Urinary bladder (tissue), 4 donors: ENCODE results near the gene SCTR. TPM values are rescaled to one million over a fixed set of nuclear protein-coding genes. Genes with fewer than 3 reads are reported as not detected.

Source experiments
- DNase-seq: peaks from one replicate; pipeline ENCODE4 v3.0.0-alpha.2; 2015; ENCODE audit errors: extremely low spot score
- H3K27ac ChIP-seq: one replicate; pipeline ENCODE4 v1.5.1; 2013; ENCODE audit warnings: low read depth, mild to moderate bottlenecking, moderate library complexity
- H3K36me3 ChIP-seq: one replicate; pipeline ENCODE4 v1.6.1; 2013; ENCODE audit warnings: mild to moderate bottlenecking, moderate library complexity; ENCODE audit not compliant: insufficient read depth
- H3K4me1 ChIP-seq: one replicate; pipeline ENCODE4 v1.6.1; 2013; ENCODE audit warnings: mild to moderate bottlenecking, moderate library complexity; ENCODE audit not compliant: insufficient read depth
- H3K4me3 ChIP-seq: one replicate; pipeline ENCODE4 v1.5.1; 2013; ENCODE audit warnings: low read depth, low read length
- WGBS: extraction: QIAGEN DNeasy Blood & Tissue Kit; methylation state at CpG from one replicate; pipeline ENCODE4 v1.1.7; 2013; 5-methylcytosine and 5-hydroxymethylcytosine counted together
- polyA plus RNA-seq: library from polyadenylated mRNA; stranded (reverse); fragments of 200-250 nt; gene quantifications from one replicate; pipeline ENCODE4 v1.2.3, GENCODE V29; 2013
- total RNA-seq: library from RNA; depleted of rRNA; stranded (reverse); fragments of >200 nt; gene quantifications from one replicate; pipeline ENCODE4 v1.2.3, GENCODE V29; 2014
- donor health status: healthy with polysubstance abuse.
- donor health status: healthy.

Gene SCTR
- total RNA-seq (not detected), polyA plus RNA-seq (not detected)

DNA sequence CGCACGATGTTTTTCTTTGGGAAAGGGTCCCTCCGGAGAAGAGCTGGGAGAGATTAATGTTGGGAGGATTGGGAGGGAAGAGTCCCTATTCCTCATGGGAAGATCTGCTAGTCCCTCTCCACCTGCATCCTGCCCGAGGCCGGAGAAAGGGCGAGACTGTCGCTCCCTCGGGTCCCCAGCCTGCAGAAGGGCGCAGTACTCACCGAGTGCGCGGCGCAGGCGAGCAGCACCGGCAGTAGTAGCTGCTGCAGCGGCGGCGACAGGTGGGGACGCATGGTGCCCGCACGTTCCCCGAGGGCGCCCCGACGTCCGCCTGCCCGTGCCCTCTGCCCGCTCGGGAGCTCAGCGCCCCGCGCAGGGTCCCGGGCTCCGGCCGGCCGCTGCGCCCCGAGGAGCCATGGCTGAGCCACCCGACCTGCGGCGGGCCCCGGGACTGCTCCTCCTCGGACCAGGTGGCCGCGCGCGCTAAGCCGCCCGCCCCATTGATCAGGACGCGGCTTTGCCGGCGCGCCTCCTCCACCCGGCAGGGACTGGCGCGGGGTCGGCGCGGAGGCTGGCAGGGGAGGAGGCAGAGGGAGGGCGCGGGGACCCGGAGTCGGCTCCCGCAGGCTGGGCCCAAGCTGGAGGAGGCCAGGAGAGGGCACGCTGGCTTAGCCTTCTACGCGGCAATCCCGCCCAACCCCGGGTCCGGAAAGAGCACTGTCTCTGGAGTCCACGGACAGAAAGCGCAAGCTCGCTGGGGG lies at the start of gene SCTR:
SCTR (minus strand) TSS at position 532 of the 743 bp plus-strand sequence; CDS start at position 275, 257 bp downstream.
- Histone ChIP-seq H3K4me3 (no peak within 1 kb of the TSS), H3K4me1 (no peaks in the 10 kb centered on the region), H3K36me3 (no peaks in the 10 kb centered on the region), H3K27ac (no peak within 1 kb of the TSS)
- DNase-seq: no peak
- WGBS: 6% methylated on average over 74 of the region's 74 CpGs

GRCh38 chr2:119567292-119567691 lies 43.0 kb upstream of the SCTR start:
- DNase-seq: no peak

DNA sequence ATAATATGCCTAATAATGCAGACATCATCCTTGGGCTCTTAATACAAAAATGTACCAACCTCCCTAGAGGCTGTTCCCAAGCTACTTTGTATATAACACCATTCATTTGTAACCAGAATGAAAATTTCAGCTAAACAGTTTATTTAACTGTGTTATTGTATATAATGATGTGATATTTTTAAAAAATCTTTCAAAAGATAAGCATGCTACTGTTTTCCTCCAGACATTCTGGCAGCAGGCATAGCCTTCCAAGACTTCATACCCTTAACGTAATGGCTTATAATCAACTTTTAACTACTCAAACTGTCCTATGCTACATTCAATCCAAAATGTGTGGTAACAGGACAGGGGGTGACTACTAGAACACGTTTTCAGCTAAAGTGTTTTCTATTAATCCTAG lies 41.2 kb upstream of the SCTR start:
- DNase-seq: no peak
- no peaks in the 10 kb centered on the region for H3K36me3 ChIP-seq
- no peak overlapping the region for H3K27ac ChIP-seq
- H3K4me1 ChIP-seq: no peaks in the 10 kb centered on the region
- 45% methylated on average over 2 of the region's 2 CpGs for WGBS
- H3K4me3 ChIP-seq: no peak overlapping the region

More at GRCh38 chr2:119567292-119567691, 43.0 kb upstream of the SCTR start:
- H3K4me1 ChIP-seq: no peaks in the 10 kb centered on the region
- no peak overlapping the region for H3K4me3 ChIP-seq
- no peak overlapping the region for H3K27ac ChIP-seq
- no peaks in the 10 kb centered on the region for H3K36me3 ChIP-seq

GRCh38 chr2:119553687-119554344 lies 29.5 kb upstream of the SCTR start:
- WGBS: 81% methylated on average over 7 of the region's 7 CpGs
- Histone ChIP-seq H3K27ac (no peak overlapping the region), H3K4me3 (no peak overlapping the region), H3K4me1 (no peaks in the 10 kb centered on the region), H3K36me3 (no peaks in the 10 kb centered on the region)
- DNase-seq: no peak

- H3K4me3 ChIP-seq: no peak overlapping the region
- no peak for DNase-seq
- H3K27ac ChIP-seq: no peak overlapping the region
- H3K36me3 ChIP-seq: no peaks in the 10 kb centered on the region
- no peaks in the 10 kb centered on the region for H3K4me1 ChIP-seq
- WGBS: 87% methylated on average over 3 of the region's 3 CpGs
These were observed 28.6 kb upstream of the SCTR start for GRCh38 chr2:119552902-119553301.

GRCh38 chr2:119550856-119551255 lies 26.6 kb upstream of the SCTR start:
- Histone ChIP-seq H3K36me3 (no peaks in the 10 kb centered on the region), H3K4me3 (no peak overlapping the region), H3K4me1 (no peaks in the 10 kb centered on the region), H3K27ac (no peak overlapping the region)
- 86% methylated on average over 1 of the region's 1 CpG for WGBS
- no peak for DNase-seq

- WGBS: 91% methylated on average over 2 of the region's 2 CpGs
- DNase-seq: no peak
These were observed 26.1 kb upstream of the SCTR start for GRCh38 chr2:119550346-119550745.

DNA sequence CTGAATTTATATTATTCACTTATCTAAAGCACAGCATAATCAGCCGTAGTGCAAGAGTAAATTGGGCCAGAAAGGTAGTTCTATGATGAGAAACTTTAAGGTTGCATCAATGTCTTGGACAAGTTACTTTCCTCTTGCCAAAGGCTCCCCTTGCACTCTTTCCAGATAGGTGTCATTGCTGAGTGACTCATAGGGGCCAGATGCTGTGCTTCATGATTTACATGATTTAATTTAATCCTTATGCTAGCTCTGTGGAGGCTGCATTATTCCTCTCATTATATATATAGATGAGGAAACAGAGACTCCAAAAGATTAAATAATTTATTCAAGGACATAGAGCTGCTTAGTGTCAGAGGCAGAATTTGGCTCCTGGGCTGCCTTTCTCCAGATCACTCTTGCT lies 25.0 kb upstream of the SCTR start:
- 57% methylated on average over 1 of the region's 1 CpG for WGBS
- H3K4me3 ChIP-seq: no peak overlapping the region
- H3K4me1 ChIP-seq: no peaks in the 10 kb centered on the region
- no peak overlapping the region for H3K27ac ChIP-seq
- H3K36me3 ChIP-seq: no peaks in the 10 kb centered on the region
- DNase-seq: no peak

More at GRCh38 chr2:119550346-119550745, 26.1 kb upstream of the SCTR start:
- Histone ChIP-seq H3K27ac (no peak overlapping the region), H3K4me3 (no peak overlapping the region), H3K36me3 (no peaks in the 10 kb centered on the region), H3K4me1 (no peaks in the 10 kb centered on the region)

GRCh38 chr2:119548516-119549120 lies 24.3 kb upstream of the SCTR start:
- no peak overlapping the region for H3K4me3 ChIP-seq
- 72% methylated on average over 2 of the region's 2 CpGs for WGBS
- H3K27ac ChIP-seq: no peak overlapping the region
- no peak for DNase-seq
- no peaks in the 10 kb centered on the region for H3K36me3 ChIP-seq
- H3K4me1 ChIP-seq: no peaks in the 10 kb centered on the region

DNA sequence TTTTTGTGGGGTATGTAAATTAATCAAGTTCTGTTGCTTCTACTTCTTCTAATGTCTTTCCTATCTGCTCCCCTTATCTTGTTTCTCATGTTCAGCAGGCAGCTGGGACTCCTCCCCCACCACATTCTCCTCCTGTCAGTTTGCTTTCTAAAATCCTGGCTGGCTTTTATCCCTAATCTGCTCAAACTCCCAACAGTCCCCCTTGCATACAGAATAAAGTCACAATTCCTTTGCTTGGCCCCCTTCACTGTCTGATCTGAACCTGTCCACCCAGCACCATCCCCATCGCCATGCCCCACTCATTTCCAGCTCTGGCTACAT lies 22.1 kb upstream of the SCTR start:
- DNase-seq: no peak
- H3K4me1 ChIP-seq: no peaks in the 10 kb centered on the region
- WGBS: 81% methylated on average over 1 of the region's 1 CpG
- no peak overlapping the region for H3K4me3 ChIP-seq
- H3K27ac ChIP-seq: no peak overlapping the region
- H3K36me3 ChIP-seq: no peaks in the 10 kb centered on the region

DNA sequence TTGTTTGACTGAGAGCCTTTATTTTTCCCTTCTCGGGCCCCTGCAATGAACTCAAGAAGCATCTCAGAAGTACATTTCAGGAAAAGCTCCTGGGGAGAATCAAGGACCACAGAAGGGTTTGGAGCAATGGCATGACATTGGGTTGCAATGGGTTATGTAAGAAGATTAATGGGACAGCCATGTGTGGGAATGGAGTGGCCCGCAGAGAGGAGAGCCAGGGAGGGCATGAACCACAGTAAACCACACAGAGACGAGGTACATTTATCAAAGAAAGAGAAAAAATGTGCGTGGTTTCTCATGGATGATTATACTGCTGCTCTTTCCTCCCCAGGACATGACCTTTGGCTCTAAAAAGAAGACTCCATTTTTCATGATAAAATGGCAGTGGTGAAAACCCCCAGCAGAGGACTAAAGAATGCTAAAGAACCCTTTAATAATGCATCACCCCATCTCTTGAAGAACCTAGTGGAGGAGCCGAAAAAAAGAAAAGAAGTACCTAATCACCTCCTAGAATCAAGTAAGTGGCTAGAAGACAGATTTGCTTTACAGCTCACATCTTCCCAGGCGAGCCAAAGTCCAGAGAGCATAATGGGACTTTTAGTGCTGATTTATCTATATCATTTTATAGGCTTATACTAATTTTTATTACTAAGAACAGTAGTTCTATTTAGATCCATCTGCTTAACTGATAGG lies 21.6 kb upstream of the SCTR start:
- DNase-seq: no peak
- Histone ChIP-seq H3K4me3 (no peak overlapping the region), H3K4me1 (no peaks in the 10 kb centered on the region), H3K36me3 (no peaks in the 10 kb centered on the region), H3K27ac (no peak overlapping the region)
- WGBS: 75% methylated on average over 6 of the region's 6 CpGs

GRCh38 chr2:119544939-119545475 lies 20.7 kb upstream of the SCTR start:
- no peak for DNase-seq
- H3K4me1 ChIP-seq: no peaks in the 10 kb centered on the region
- no peaks in the 10 kb centered on the region for H3K36me3 ChIP-seq
- H3K4me3 ChIP-seq: no peak overlapping the region
- H3K27ac ChIP-seq: no peak overlapping the region
- WGBS: 68% methylated on average over 11 of the region's 11 CpGs

DNA sequence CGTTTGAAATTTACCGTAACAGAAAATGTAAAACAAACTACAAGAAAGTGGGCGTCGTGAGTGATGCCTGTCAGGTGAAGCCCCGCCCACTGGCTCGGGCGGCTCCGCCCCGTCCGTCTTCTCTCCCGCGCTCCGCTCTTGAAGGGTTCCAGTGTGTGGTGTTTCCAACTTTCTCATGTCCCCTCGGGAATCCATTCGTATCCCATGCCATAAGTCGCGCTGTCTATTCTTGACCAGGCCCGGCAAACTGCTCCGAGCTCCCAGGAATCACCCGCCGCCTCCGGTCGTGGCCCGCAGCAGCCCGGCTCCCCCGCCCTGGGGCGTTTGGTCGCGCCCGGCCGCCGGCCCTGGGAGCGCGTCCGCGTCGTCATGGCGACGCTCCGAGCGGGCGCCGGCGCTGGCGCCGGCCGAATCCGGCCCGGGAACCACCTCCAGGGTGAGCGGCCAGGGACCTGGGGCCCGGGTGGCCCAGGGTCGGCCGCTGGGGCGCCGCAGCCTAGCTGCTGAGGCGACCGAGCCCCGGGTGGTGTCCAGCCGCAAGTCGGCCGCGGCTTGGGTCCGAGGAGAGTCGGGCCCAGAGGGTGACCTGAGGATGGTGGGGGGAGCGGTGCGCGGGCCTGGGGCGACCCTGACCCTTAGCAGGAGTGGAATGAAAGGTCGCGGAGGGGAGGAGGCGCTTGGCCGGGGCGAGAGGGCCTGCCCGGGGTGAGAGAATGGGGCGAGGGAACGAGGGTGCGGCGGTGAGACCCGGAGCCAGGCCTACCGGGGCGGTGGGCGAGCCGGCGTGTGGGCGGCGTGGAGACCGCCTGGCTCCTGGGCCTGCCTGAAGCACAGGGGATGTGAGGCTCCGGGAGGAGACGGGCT lies 20.0 kb upstream of the SCTR start, which contains the start of gene CFAP221:
CFAP221 (plus strand) TSS at position 375 of the 864 bp plus-strand sequence. CDS start 1,683 bp downstream, outside the sequence.
- H3K4me1 ChIP-seq: no peaks in the 10 kb centered on the region
- H3K36me3 ChIP-seq: no peaks in the 10 kb centered on the region
- no peak within 1 kb of the TSS for H3K27ac ChIP-seq
- DNase-seq: peak; percentile 15
- H3K4me3 ChIP-seq: peak within 1 kb of the TSS; percentile 27
- WGBS: 4% methylated on average over 89 of the region's 89 CpGs
